ENCODE results near the gene CEP43. TPM values are rescaled to one million over a fixed set of nuclear protein-coding genes. Genes with fewer than 3 reads are reported as not detected.

Gene CEP43
- total and polyA plus RNA-seq, 2 of the 8 experiments (the other 6 are each of a cell fraction or from before 2014, with no cell fraction given), result 12.0 to 31.2 TPM

GRCh38 chr6:166958926-166959861, 40.0 kb upstream of the CEP43 start (continued):
- TF ChIP-seq CHD7 (IDR thresholded peaks at IDR 0.05; ENCODE audit: insufficient replicate concordance, low read length), result no peak
- TF ChIP-seq BRCA1 (IDR thresholded peaks at IDR 0.05; ENCODE audit: low read depth, low read length), result no peak
- no peak for TF ChIP-seq CHD1 (IDR thresholded peaks at IDR 0.05; ENCODE audit: low read depth, low read length)
- no peak for TF ChIP-seq SAP30 (IDR thresholded peaks at IDR 0.05; ENCODE audit: insufficient read depth, insufficient replicate concordance, low read length)
- TF ChIP-seq SUZ12 (IDR thresholded peaks at IDR 0.05; ENCODE audit: low read length), result no peak
- no peak for TF ChIP-seq ASH2L (IDR thresholded peaks at IDR 0.05; ENCODE audit: low read length)
- no peak for TF ChIP-seq TBP (IDR thresholded peaks at IDR 0.05; ENCODE audit: low read depth, low read length)
- TF ChIP-seq GTF2F1 (IDR thresholded peaks at IDR 0.05; ENCODE audit: borderline replicate concordance, low read depth, low read length), result no peak
- no peak for TF ChIP-seq KDM1A (IDR thresholded peaks at IDR 0.05; ENCODE audit: borderline replicate concordance, low read length)
